Endothelial cell of umbilical vein (primary cell): Measurements from ENCODE around the gene DGKI. TPM values are rescaled to one million over a fixed set of nuclear protein-coding genes. Genes with fewer than 3 reads are reported as not detected.

Source experiments
- BruUV-seq: library from RNA; stranded (reverse); fragments of 400-500 nt; replicated peaks from 2 replicates; lab custom pipeline; 2021; lab: Mats Ljungman, UMichigan
- CTCF ChIA-PET: fragments of 300-600, 350-600 bp; sonication (Branson Sonifier 250); formaldehyde crosslinking; loops from one replicate; lab custom pipeline; 2021; ENCODE audit warnings: antibody characterized with exemption, inconsistent platforms; lab: Charles Lee
- POLR2A ChIA-PET: fragments of 300-600, 350-600 bp; sonication (Branson Sonifier 250); formaldehyde crosslinking; loops from one replicate; lab custom pipeline; 2021; ENCODE audit warnings: antibody characterized with exemption, inconsistent platforms; lab: Charles Lee
- DNase-seq: peaks from one replicate; pipeline ENCODE4 v3.0.0-alpha.2; 2011; ENCODE audit warnings: low read depth, low spot score
- FAIRE-seq: peaks from 2 replicates; lab custom pipeline; 2011; peaks lifted over from hg19 to GRCh38; lab: Jason Lieb, UNC
- H2AFZ ChIP-seq: 2 replicates; pipeline ENCODE4 v1.6.0; 2012; ENCODE audit warnings: low read depth, low read length, control low read depth, inconsistent platforms
- H3K27ac ChIP-seq: 2 replicates; pipeline ENCODE4 v1.5.1; 2011; ENCODE audit warnings: low read depth, mild to moderate bottlenecking, control low read depth, low read length, moderate library complexity; ENCODE audit not compliant: insufficient read depth
- H3K27me3 ChIP-seq, 2 experiments: 2 replicates each; pipeline versions ENCODE4 v1.6.0 to v1.6.1; 2011; ENCODE audit warnings: low read length in 2 of 2, mixed read lengths in 1 of 2; ENCODE audit not compliant: control insufficient read depth in 2 of 2, insufficient read depth in 2 of 2
- H3K36me3 ChIP-seq, 2 experiments: 2 replicates in 1 of 2; 3 replicates in 1 of 2; pipeline ENCODE4 v1.5.1; 2011; ENCODE audit warnings: low read length in 2 of 2, mild to moderate bottlenecking in 1 of 2, moderate library complexity in 1 of 2; ENCODE audit not compliant: control insufficient read depth in 2 of 2, insufficient read depth in 2 of 2; ENCODE audit errors: extremely low read depth in 1 of 2
- H3K4me1 ChIP-seq: 3 replicates; pipeline ENCODE4 v1.5.1; 2011; ENCODE audit warnings: mild to moderate bottlenecking, low read length; ENCODE audit not compliant: control insufficient read depth, insufficient read depth; ENCODE audit errors: extremely low read depth
- H3K4me2 ChIP-seq: 2 replicates; pipeline ENCODE4 v1.6.1; 2011; ENCODE audit warnings: low read length, control low read depth, mixed read lengths; ENCODE audit not compliant: insufficient read depth
- H3K4me3 ChIP-seq, 3 experiments: fragments of 200-600 bp in 1 of 3; sonication (generic), shearing (Covaris generic) in 1 of 3; replicated peaks in 1 of 3; 2 replicates each; pipeline ENCODE4 v1.5.1; 2011 to 2016; ENCODE audit warnings: control low read depth in 3 of 3, low read length in 3 of 3, mild to moderate bottlenecking in 2 of 3, inconsistent platforms in 1 of 3, low read depth in 1 of 3, moderate library complexity in 1 of 3; ENCODE audit not compliant: insufficient read depth in 1 of 3
- H3K79me2 ChIP-seq: 2 replicates; pipeline ENCODE4 v1.6.0; 2012; ENCODE audit warnings: low read length, inconsistent platforms; ENCODE audit not compliant: control insufficient read depth, insufficient read depth
- H3K9ac ChIP-seq: replicated peaks from 2 replicates; pipeline ENCODE3; 2011; ENCODE audit warnings: low read length, control low read depth; ENCODE audit not compliant: insufficient read depth; ENCODE audit errors: extremely low read depth
- H3K9me1 ChIP-seq: replicated peaks from 3 replicates; pipeline ENCODE4 v1.6.0; 2011; ENCODE audit warnings: mild to moderate bottlenecking, low read length; ENCODE audit not compliant: control insufficient read depth, insufficient read depth; ENCODE audit errors: extremely low read depth
- H3K9me3 ChIP-seq: replicated peaks from 2 replicates; pipeline ENCODE4 v1.5.1; 2012; ENCODE audit warnings: low read length, inconsistent platforms; ENCODE audit not compliant: control insufficient read depth, insufficient read depth
- H4K20me1 ChIP-seq: replicated peaks from 2 replicates; pipeline ENCODE3; 2011; ENCODE audit warnings: mild to moderate bottlenecking, low read length; ENCODE audit not compliant: control insufficient read depth, insufficient read depth; ENCODE audit errors: extremely low read depth
- CTCF ChIP-seq, 2 donors: IDR thresholded peaks; 1 replicate in 1 of 2; 2 replicates in 1 of 2; pipeline ENCODE4 v1.5.1; 2011; ENCODE audit warnings: low read length in 2 of 2, mild to moderate bottlenecking in 2 of 2, moderate library complexity in 2 of 2, control low read depth in 1 of 2, inconsistent platforms in 1 of 2, low read depth in 1 of 2; ENCODE audit not compliant: insufficient read depth in 1 of 2; ENCODE audit errors: extremely low read depth in 1 of 2
- GATA2 ChIP-seq: IDR thresholded peaks from 2 replicates; pipeline ENCODE4 v1.7.0; 2011; ENCODE audit warnings: low read depth, mild to moderate bottlenecking, moderate library complexity, mixed read lengths, low read length; ENCODE audit not compliant: insufficient read length, insufficient read depth
- JUN ChIP-seq: IDR thresholded peaks from 2 replicates; pipeline ENCODE4 v1.6.1; 2011; ENCODE audit warnings: borderline replicate concordance, low read depth; ENCODE audit not compliant: insufficient read length, insufficient read depth
- MAX ChIP-seq: IDR thresholded peaks from 2 replicates; pipeline ENCODE4 v1.6.1; 2011; ENCODE audit not compliant: insufficient read depth, insufficient read length
- MYC ChIP-seq: IDR thresholded peaks from one replicate; pipeline ENCODE4 v1.6.1; 2011; ENCODE audit warnings: mild to moderate bottlenecking, low read depth, low read length
- POLR2A ChIP-seq: IDR thresholded peaks from 2 replicates; pipeline ENCODE4 v1.6.1; 2012; ENCODE audit warnings: low read depth, mild to moderate bottlenecking, control low read depth, low read length
- dilution Hi-C: fragments of 300-500 bp; cut with MboI; formaldehyde crosslinking; loops from one replicate; pipeline ENCODE4 v1.15.0; 2019; ENCODE audit warnings: low sequenced_read_pairs; ENCODE audit not compliant: extremely low pct_ligation_motif_present
- intact Hi-C: fragments of 100-400 bp; cut with micrococcal nuclease; formaldehyde crosslinking; loops from one replicate; pipeline ENCODE4 v1.10.0; 2022
- polyA plus RNA-seq, 4 experiments: library from polyadenylated mRNA; depleted of rRNA in 3 of 4; stranded (reverse) in 3 of 4; unstranded in 1 of 4; fragments of >200 nt; gene quantifications; 2 replicates each; pipeline versions ENCODE4 v1.2.1 to v1.2.3, GENCODE V29; 2011 to 2012; ENCODE audit warnings: missing spikeins in 1 of 4
- total RNA-seq: library from RNA; stranded (reverse); gene quantifications from 2 replicates; pipeline ENCODE4 v1.2.3, GENCODE V29; 2021

The DGKI gene
- total and polyA plus RNA-seq, 2 donors (not counting 3 experiments of a cell fraction or from before 2014, with no cell fraction given): 0.11 to 0.51 TPM

DNA sequence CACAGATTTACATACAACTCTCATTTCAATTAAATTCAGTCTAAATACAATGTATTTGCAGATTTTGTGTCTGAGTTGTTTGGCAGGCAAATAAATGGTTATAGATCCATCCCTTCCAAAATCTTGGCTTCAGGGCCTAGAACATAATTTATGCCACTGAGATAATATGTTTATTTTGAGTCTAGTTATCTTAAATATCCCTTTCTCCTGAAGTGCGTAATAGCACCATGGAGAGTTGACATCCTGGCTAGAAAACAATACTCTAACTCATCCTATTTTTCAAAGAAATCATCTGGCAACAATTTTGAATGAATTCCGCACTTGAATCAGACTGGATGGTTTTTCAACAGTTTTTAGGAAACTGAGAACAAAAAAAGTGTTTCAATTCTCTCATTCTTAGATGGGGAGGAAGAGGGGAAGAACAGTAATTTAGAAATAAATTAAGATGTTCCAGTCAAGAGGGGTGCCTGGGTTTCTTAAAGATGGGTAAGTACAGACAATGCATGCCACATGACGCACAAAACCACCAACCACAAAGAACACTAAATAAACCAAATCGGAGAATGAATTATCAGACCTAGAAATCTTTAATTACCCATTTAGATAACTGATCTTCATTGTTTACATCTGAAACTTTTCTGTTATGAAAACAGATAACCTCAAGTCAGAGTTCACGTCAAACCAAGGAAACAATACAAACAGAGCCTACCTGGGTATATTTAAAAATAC, 274.6 kb downstream of the DGKI start:
- TF ChIP-seq JUN (no peak), GATA2 (no peak), MYC (no peak), CTCF (IDR thresholded peaks at IDR 0.05; ENCODE audit: extremely low read depth in 1 of 2, insufficient read depth in 1 of 2, low read depth in 1 of 2, low read length in 2 of 2) (no peak), POLR2A (no peak), MAX (no peak)
- BruUV-seq: no TSS peak
- Histone ChIP-seq H3K9ac (no peak overlapping the region), H3K79me2 (no peaks in the 10 kb centered on the region), H3K36me3 (no peaks in the 10 kb centered on the region), H3K27me3 (no peaks in the 10 kb centered on the region), H3K9me3 (no peaks in the 10 kb centered on the region), H3K9me1 (no peaks in the 10 kb centered on the region), H3K27ac (no peak overlapping the region), H2AFZ (no peak overlapping the region), H3K4me1 (no peaks in the 10 kb centered on the region), H3K4me3 (no peak overlapping the region), H3K4me2 (no peak overlapping the region), H4K20me1 (no peaks in the 10 kb centered on the region)
- no peak for FAIRE-seq
- ChIA-PET CTCF (no interaction called here), POLR2A (no interaction called here)
- dilution Hi-C loops (no loop called here), intact Hi-C loops (no loop called here)
- DNase-seq: no peak
